Activated T-helper 1 cell treated with anti-CD3 and anti-CD28 coated beads, Interleukin-2, amount 50 U/mL, for 16 hours (primary cell): ENCODE data around the gene CD86.
"Not testable (repeated sequence)": the region's sequence is repeated elsewhere in the genome, so short reads cannot be mapped to it uniquely, and the experiment has no call there.

Source experiments
- DNase-seq, 2 donors: peaks; one replicate each; pipeline ENCODE4 v3.0.0-alpha.2; 2020; ENCODE audit warnings: low read depth in 1 of 2, low spot score in 1 of 2

The CD86 gene

GRCh38 chr3:122148941-122149627 is 93.9 kb downstream of the CD86 start:
- no peak for DNase-seq

- no peak for DNase-seq
Measured at GRCh38 chr3:122151480-122151879, 96.3 kb downstream of the CD86 start.

GRCh38 chr3:122164983-122165382 is 109.8 kb downstream of the CD86 start:
- not testable (repeated sequence) for DNase-seq

- no peak for DNase-seq
Measured at GRCh38 chr3:122167630-122168029, 112.5 kb downstream of the CD86 start.

GRCh38 chr3:122168044-122168443 is 112.9 kb downstream of the CD86 start:
- no peak for DNase-seq

GRCh38 chr3:122169911-122170310 is 114.7 kb downstream of the CD86 start:
- DNase-seq = no peak
